GM19023 (cell line): ENCODE measurements around the gene TRIM9.

Experiments
- ATAC-seq: cut with Tn5 transposase; IDR thresholded peaks from one replicate; pipeline ENCODE4 v1.9.1; 2021; ENCODE audit warnings: mild to moderate bottlenecking, moderate library complexity; ENCODE audit not compliant: unreplicated experiment

The TRIM9 gene

GRCh38 chr14:51093371-51094281, 1.3 kb downstream of the TRIM9 start:
- ATAC-seq: no peak

DNA sequence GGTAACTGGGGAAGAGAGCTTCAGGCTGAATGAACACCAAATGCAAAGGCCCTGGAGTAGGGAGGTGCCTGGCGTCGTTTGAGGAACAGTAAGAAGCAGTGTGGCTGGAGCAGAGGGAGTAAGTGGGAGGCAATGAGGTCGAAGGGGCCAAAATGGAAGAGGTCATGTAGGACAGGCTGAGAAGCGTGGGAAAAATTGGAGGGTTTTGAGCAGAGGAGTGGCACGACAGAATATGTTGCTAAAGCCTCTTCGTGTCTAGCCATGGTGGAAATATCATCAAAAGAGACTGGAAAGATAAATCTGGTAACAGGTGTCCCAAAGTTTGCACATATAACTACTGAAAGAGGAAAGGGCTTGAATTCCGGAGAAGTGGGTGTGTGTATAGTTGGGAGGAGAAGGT, 1.9 kb downstream of the TRIM9 start:
- no peak for ATAC-seq

DNA sequence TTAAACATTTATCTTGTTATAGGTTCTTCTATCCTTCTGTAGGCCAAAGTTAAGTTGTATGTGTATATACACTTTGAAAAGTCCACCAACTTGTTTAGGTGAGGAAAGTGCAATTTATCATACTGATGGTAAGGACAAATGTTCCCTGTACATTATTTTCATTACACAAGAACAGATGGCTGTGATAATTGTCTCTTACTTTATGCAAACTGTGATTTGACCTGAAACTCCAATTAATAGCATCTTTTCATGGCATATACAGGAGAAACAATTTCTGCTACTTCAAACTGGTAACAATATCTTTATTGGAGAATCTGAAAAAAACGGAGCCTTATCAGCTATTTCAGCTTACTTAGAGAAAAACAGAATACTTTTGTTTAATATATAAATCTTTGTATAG, 5.6 kb downstream of the TRIM9 start:
- ATAC-seq: no peak

- no peak for ATAC-seq
These were observed 7.9 kb downstream of the TRIM9 start for GRCh38 chr14:51087031-51087441.

GRCh38 chr14:51086044-51086443, 8.9 kb downstream of the TRIM9 start:
- ATAC-seq: no peak

DNA sequence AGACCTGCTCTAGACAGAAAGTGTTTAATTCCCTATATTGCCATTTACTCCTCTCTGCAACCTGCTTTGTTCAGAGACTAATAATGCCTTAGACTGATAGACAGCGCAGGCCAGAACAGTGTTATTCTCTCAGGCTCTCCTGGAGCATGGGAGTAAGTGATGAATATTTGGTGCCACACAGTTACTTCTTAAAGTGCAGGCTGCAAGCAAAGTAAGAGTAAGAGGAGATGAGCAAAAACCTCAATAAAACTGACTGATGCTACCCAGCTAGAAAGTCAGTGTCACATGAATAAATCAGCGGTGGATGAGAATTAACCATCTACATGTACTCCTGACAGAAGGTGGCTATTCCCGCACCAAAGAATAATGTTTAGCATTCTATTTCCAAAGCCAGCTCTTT, 9.9 kb downstream of the TRIM9 start:
- no peak for ATAC-seq

DNA sequence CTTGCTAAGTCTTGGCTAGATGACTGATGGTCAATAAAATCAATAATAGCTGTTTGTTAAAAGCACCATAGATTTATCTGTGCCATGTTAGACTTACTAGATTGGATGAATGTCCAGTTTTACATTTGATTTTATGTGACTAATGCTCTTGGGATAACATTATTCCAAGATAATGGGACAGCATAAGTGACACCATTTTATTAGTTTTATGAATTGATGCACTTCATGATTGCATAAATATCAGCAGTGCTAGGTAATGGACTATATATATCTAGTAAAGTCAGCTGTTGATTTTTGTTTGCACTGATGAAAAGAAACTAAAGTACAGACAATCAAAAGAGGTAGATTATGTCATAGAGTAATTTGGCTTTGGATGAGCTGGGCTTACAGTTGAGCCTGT, 10.4 kb downstream of the TRIM9 start:
- ATAC-seq: no peak

GRCh38 chr14:51082349-51082748, 12.6 kb downstream of the TRIM9 start:
- no peak for ATAC-seq

GRCh38 chr14:51081712-51082111, 13.2 kb downstream of the TRIM9 start:
- no peak for ATAC-seq

DNA sequence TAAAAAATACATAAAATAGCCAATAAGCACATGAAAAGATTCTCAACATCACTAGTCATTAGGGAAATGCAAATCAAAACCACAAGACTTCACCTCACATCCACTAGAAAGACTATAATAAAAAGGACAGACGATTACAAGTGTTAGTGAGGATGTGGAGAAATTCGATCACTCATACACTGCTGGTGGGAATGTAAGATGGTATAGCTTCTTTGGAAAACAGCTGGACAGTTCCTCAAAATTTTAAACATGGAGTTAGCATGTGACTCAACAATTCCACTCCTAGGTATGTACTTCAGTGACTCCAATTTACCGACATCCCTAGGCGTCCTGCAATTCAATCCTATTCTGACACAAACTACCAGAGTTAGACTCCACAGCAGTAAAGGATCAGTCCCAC, 13.7 kb downstream of the TRIM9 start:
- no peak for ATAC-seq

DNA sequence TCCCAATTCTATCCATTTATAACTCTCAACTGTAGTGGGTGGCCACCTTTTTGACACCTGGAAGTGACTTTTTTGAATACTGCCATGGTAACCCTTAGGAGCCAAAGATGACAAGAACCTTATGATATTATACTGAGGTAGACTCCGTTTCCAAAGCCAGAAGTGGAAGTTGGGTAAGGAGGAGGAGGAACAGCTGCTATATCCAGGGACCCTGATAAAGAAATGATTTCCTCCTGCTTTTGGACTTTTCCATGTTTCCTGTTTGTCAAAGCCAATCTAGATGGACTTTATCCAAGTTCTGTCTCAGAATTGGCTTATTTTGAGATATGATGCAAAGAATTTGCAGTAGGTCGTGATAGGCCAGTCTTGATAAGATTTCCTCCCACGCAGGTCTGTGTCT, 14.3 kb downstream of the TRIM9 start:
- no peak for ATAC-seq

DNA sequence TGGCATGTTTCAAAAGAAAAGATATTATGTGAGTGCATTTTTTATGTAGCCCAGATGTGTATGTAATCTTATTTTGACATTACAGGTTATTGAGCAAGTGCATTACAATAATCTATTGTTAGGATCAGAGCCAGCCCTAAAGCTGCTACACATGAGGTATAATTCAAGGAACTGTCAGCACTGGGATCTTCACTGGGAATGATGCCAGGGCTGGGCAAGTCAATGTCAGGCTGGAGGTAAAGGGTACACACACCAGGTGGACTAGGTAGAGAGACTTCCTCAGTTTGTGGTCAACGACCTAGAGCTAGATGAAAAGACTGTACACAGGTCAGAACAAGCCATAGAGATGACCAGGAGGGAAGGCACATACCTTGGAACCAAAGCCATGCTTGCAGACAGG, 15.4 kb downstream of the TRIM9 start:
- no peak for ATAC-seq

DNA sequence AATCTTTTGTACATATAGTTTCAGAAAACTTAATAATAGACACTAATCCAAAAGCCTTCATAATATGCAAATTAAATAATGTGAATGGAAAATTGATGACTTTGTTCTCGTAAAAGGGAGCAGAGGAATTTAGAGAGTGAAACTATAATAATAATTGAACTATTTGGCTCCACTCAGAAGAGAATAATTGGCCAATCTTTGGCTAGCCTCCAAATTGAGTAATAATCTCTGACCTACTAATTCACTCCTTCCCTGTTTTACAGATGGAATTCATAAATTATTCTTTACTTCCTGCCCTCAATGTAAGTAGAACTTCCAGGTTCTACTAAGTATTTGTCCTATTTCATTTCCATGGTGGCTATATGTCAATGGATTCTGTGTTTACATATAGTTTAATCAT, 15.8 kb downstream of the TRIM9 start:
- ATAC-seq: no peak

GRCh38 chr14:51074701-51075385, 20.1 kb downstream of the TRIM9 start:
- ATAC-seq: no peak

DNA sequence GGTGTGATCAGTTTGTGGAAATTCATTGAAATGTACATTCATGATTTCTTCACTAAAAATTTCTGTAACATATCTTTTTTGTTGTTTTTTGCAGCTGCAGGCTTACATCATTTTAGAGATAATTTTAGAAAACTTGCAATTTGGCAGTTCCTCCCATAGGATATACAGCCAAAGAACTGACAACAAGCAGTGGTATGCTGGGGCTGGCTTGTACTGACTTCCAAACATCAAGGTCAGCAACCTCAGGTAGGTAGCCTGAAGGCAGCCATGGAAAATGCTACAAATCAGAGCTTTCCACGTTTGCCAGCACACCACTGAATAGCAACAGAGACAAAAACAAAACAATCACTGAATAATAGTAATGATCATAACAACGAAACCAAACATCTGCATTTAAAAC, 21.2 kb downstream of the TRIM9 start:
- ATAC-seq: no peak

- no peak for ATAC-seq
These were observed 21.9 kb downstream of the TRIM9 start for GRCh38 chr14:51072976-51073375.

GRCh38 chr14:51071857-51072256, 23.0 kb downstream of the TRIM9 start:
- ATAC-seq: no peak

- no peak for ATAC-seq
These were observed 24.2 kb downstream of the TRIM9 start for GRCh38 chr14:51070726-51071125.

GRCh38 chr14:51069055-51069454, 25.9 kb downstream of the TRIM9 start:
- ATAC-seq: no peak

GRCh38 chr14:51068268-51068667, 26.6 kb downstream of the TRIM9 start:
- ATAC-seq: no peak

- ATAC-seq: no peak
These were observed 27.6 kb downstream of the TRIM9 start for GRCh38 chr14:51067295-51067694.

- ATAC-seq: no peak
These were observed 28.3 kb downstream of the TRIM9 start for GRCh38 chr14:51066576-51066975.
